ENCODE measurements around the gene LY6G5B. TPM values are rescaled to one million over a fixed set of nuclear protein-coding genes. Genes with fewer than 3 reads are reported as not detected.
A peak's percentile ranks its signal among the peaks of the same experiment; 100 is the strongest.

The LY6G5B gene
- total RNA-seq, 3 donors from 2014 or later, result 13.1 to 17.2 (median 15.5) TPM

DNA sequence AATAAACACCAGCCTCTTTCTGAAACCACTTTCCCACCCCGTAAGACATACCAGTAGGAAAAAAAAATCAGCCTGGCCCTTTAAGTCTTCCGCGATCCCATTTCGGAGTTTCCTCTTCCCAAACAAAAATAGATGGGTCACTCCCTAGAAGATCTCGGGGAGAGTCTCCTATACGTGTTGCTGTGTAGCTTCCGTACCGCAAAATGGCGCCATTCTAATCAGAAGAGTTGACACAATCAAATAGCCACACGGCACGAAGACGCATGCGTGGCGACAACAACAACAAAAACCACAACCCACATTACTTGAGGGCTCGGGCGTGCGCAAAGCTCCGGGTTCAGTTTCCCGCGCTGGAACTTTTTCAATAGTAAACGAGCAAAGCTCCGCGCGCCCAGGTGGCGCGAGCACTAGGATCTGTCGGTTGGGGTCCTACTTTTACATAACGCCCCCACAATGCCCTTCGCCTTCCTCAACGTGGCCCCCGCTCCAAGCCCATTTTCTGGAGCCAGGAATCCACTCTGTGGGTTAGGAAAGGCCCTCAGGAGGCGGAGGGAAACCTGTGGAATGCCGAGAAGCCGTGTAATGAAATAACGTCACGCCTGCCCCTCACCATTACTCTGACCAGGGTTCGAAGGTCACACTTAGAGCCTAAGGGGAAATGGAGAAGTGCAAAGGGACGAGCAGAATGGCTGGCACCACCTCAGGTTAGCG is 4.8 kb upstream of the LY6G5B start, which contains the start of gene GPANK1:
Gene GPANK1, minus strand, starts transcription at position 208 of the 711 bp plus-strand sequence. CDS start 519 bp downstream, outside the sequence.
- peaks cover 27% of the 10 kb centered on the region for H3K4me1 ChIP-seq (ENCODE audit: low read depth)

DNA sequence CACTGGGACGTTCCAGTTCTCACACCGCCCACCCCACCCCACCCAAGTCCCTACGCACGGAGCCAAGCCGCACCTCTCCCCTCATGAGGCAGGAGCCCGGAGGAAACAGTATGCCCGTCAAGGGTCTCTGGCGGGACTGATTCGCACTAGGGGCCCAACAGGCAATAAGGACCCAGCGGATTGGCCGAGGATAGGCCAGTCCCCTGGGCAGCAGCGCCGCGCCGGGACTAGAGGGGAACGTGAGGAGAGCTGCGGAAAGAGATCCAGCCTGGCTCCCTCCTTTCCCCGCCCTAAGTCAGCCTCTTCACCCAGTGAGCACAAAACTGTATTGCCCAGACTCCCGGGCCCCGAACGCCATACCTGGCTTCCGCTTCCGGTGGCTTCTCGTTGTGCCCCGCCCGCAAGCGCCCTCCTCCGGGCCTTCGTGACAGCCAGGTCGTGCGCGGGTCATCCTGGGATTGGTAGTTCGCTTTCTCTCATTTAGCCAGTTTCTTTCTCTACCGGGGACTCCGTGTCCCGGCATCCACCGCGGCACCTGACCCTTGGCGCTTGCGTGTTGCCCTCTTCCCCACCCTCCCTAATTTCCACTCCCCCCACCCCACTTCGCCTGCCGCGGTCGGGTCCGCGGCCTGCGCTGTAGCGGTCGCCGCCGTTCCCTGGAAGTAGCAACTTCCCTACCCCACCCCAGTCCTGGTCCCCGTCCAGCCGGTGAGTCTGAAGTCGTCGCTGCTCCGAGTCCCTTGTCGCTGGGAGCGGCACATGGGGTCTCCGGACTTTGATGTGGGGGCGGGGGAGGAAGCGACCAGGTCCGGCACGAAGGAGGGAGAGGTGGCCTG is 4.1 kb upstream of the LY6G5B start, which contains the start of gene CSNK2B:
Gene CSNK2B, plus strand, starts transcription at position 580 of the 836 bp plus-strand sequence. CDS start 752 bp downstream, outside the sequence.
- no peak for TF ChIP-seq CTCF (IDR thresholded peaks at IDR 0.05)
- H3K36me3 ChIP-seq (ENCODE audit: low read depth), result peaks cover 10% of the 10 kb centered on the region
- peaks cover 27% of the 10 kb centered on the region for H3K4me1 ChIP-seq (ENCODE audit: low read depth)
- peak; percentile 98 to 99 (median 99) for DNase-seq
- ATAC-seq, result peak; percentile 91
- no peaks in the 10 kb centered on the region for H3K9me3 ChIP-seq
- intact Hi-C loops (cut with DNase I, micrococcal nuclease), result no loop called here
- H3K4me3 ChIP-seq, result peak within 1 kb of the TSS; percentile 81

More for the DNA sequence above, 4.8 kb upstream of the LY6G5B start, which contains the start of gene GPANK1:
- ATAC-seq, result peak; percentile 73
- TF ChIP-seq CTCF (IDR thresholded peaks at IDR 0.05), result no peak
- intact Hi-C loops (cut with DNase I, micrococcal nuclease), result no loop called here
- Histone ChIP-seq H3K36me3 (ENCODE audit: low read depth) (peaks cover 10% of the 10 kb centered on the region), H3K4me3 (peak within 1 kb of the TSS; percentile 81), H3K9me3 (no peaks in the 10 kb centered on the region)
- DNase-seq, result peak; percentile 90 to 96 (median 94)

DNA sequence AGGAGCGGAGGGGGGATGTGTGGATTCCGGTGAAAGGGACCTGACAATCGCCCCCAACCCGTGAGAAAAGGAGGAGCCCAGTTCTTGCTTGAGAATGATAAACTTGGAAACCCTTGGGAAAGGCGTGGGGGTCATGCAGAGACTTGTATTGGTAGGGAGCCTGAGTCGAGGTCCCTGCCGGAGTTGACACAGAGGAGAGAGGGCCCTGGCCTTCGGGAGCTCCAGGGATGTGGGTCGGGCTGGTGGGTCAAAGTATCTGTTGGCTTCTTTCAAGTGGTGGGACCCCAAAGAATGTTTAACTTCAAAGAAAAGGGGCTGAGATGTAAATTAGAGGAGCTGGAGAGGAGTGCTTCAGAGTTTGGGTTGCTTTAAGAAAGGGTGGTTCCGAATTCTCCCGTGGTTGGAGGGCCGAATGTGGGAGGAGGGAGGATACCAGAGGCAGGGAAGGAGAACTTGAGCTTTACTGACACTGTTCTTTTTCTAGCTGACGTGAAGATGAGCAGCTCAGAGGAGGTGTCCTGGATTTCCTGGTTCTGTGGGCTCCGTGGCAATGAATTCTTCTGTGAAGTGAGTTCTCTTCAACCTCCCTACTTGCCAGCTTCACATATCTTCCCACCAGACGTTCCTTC is 3.3 kb upstream of the LY6G5B start:
- Histone ChIP-seq H3K4me1 (ENCODE audit: low read depth) (peaks cover 22% of the 10 kb centered on the region), H3K36me3 (ENCODE audit: low read depth) (peaks cover 10% of the 10 kb centered on the region), H3K9me3 (no peaks in the 10 kb centered on the region), H3K4me3 (peak overlapping the region; percentile 81)
- DNase-seq (no peak), ATAC-seq (no peak)
- intact Hi-C loops (cut with DNase I, micrococcal nuclease), result no loop called here
- TF ChIP-seq CTCF (IDR thresholded peaks at IDR 0.05), result no peak

DNA sequence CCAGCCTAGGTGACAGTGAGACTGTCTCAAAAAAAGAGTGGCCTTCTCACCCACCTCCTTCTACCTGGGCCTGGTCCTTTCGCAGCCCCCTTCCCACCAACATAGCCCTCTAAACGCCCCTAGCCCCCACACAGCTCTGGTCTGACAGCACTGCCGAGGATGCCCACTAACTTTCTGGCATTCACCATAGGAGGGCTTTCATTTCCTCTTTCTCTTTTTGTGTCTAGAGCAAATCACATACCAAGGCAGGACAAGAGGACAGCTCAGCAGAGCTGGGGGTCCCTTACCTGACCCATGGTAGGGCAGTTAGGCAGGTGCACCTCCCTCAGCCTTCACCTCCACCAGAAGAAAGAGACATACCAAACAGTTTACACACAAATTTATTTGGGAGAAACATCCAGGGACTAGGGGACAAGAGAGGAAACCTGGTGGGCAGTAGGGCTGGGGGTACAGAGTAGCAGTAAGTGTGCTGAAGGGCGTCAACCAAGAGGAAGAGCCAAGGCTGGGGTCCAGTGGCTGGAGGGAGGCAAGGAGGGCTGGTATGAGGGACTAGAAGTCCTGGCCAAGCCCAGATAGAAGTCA is 6.6 kb downstream of the LY6G5B start:
- DNase-seq, result no peak
- H3K4me1 ChIP-seq (ENCODE audit: low read depth), result peaks cover 11% of the 10 kb centered on the region
- no peak for TF ChIP-seq CTCF (IDR thresholded peaks at IDR 0.05)
- H3K36me3 ChIP-seq (ENCODE audit: low read depth), result no peaks in the 10 kb centered on the region
- no peak for ATAC-seq
- intact Hi-C loops (cut with DNase I, micrococcal nuclease), result no loop called here
- H3K9me3 ChIP-seq, result no peaks in the 10 kb centered on the region
- no peak overlapping the region for H3K4me3 ChIP-seq

GRCh38 chr6:31676904-31677303 is 7.1 kb downstream of the LY6G5B start:
- intact Hi-C loops (cut with DNase I, micrococcal nuclease), result no loop called here
- H3K36me3 ChIP-seq (ENCODE audit: low read depth), result no peaks in the 10 kb centered on the region
- ATAC-seq (no peak), DNase-seq (no peak)
- TF ChIP-seq CTCF (IDR thresholded peaks at IDR 0.05), result no peak
- H3K9me3 ChIP-seq, result no peaks in the 10 kb centered on the region
- H3K4me1 ChIP-seq (ENCODE audit: low read depth), result peaks cover 14% of the 10 kb centered on the region
- H3K4me3 ChIP-seq, result no peak overlapping the region

Measured in mucosa of descending colon (tissue), 3 donors.